Hematopoietic multipotent progenitor cell treated with erythropoietin and hydrocortisone succinate and interleukin-3 and kit ligand, for 15 days (in vitro differentiated cells): ENCODE measurements around the gene ARVCF.
"Not testable (repeated sequence)": the region's sequence is repeated elsewhere in the genome, so short reads cannot be mapped to it uniquely, and the experiment has no call there.

Experiments
- DNase-seq: peaks from one replicate; pipeline ENCODE4 v3.0.0-alpha.2; 2015; ENCODE audit warnings: low spot score

ARVCF gene

GRCh38 chr22:19936513-19936912, 80.1 kb downstream of the ARVCF start:
- DNase-seq = no peak

GRCh38 chr22:19935123-19935718, 81.4 kb downstream of the ARVCF start:
- DNase-seq = not testable (repeated sequence)

- peak; percentile 94 for DNase-seq
Measured at GRCh38 chr22:19933341-19934241, 83.0 kb downstream of the ARVCF start.

- DNase-seq = peak; percentile 97
Measured at GRCh38 chr22:19932367-19933206, 84.0 kb downstream of the ARVCF start.

- no peak for DNase-seq
Measured at GRCh38 chr22:19931514-19931913, 85.1 kb downstream of the ARVCF start.

- DNase-seq = peak; percentile 45
Measured at GRCh38 chr22:19930551-19931486, 85.8 kb downstream of the ARVCF start.

- DNase-seq = no peak
Measured at GRCh38 chr22:19929586-19930550, 86.8 kb downstream of the ARVCF start.

- DNase-seq = no peak
Measured at GRCh38 chr22:19928207-19928606, 88.4 kb downstream of the ARVCF start.

GRCh38 chr22:19927696-19928095, 88.9 kb downstream of the ARVCF start:
- no peak for DNase-seq

GRCh38 chr22:19926028-19926427, 90.6 kb downstream of the ARVCF start:
- DNase-seq = not testable (repeated sequence)

GRCh38 chr22:19923914-19924513, 92.6 kb downstream of the ARVCF start:
- no peak for DNase-seq

- DNase-seq = no peak
Measured at GRCh38 chr22:19921544-19922081, 95.0 kb downstream of the ARVCF start.
